NCI-H1105 treated with DMSO at 0.1 percent for 48 hours (cell line): ENCODE measurements around the gene CCR7.

Source experiments
- DNase-seq: peaks from one replicate; lab custom pipeline; 2025; lab: John Stamatoyannopoulos, UW

The CCR7 gene

GRCh38 chr17:40564883-40565768 lies at the start of gene CCR7:
CCR7 (minus strand) TSS chr17:40565472; CDS start chr17:40565409, 63 bp downstream.
- no peak for DNase-seq

- no peak for DNase-seq
Measured at GRCh38 chr17:40614431-40615067, 49.3 kb upstream of the CCR7 start.

- DNase-seq = no peak
Measured at GRCh38 chr17:40613467-40614154, 48.3 kb upstream of the CCR7 start.

DNA sequence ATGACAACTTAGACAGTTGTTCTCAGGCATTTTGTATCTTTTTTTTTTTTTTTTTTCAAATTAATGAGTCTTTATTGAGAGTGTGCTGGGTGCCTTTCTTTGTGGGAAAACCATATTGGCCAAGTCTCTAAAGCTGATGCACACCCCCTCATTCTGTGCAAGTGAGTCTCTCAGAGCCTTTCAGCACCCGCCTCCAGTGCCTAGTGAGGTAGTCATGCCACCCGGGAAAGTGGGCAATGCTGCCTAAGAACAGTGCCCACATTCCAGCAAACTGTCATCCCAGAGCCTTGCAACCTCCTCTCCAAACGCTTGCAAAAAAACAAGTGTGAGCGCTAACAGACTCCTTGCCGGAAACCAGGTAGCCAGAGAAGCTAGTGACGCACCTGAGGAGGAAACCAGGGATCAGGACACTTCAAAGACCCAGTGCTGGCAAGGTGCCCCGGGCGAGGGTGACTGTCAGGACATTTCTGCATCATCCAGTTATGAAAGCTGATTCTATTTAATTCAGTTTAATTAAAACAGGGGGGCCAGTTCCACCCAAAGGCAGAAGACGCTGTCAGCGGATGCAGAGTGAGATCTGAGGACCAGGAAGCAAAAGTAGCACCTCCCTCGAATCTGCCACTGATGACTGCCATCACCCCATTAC lies 47.5 kb upstream of the CCR7 start:
- no peak for DNase-seq

- DNase-seq = no peak
Measured at GRCh38 chr17:40611840-40612474, 46.7 kb upstream of the CCR7 start.

GRCh38 chr17:40610359-40610758 lies 45.1 kb upstream of the CCR7 start:
- no peak for DNase-seq

DNA sequence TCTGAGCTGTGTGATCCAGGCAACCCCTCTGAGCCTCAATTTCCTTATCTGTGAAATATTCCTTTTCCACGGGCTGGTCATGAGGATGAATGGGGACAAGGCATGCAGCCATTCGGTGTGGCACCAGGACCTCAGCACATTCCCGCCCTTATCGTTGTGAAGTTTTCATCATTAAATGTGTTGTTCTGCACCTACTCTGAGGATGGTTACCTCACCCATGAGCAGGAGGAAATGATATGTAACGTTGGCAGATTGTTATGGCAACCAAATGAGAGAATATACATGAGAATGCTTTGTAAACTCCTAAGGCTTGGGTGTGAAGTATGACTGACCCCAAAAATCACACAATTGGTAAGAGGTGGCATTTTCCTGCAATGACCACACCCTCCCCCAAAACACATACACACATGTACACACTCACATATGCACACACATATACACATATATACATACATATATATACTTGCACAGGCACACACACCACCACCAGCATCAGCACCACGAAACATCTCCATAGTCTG lies 42.8 kb upstream of the CCR7 start:
- no peak for DNase-seq

- no peak for DNase-seq
Measured at GRCh38 chr17:40607641-40608040, 42.4 kb upstream of the CCR7 start.

- no peak for DNase-seq
Measured at GRCh38 chr17:40606548-40607353, 41.5 kb upstream of the CCR7 start.

DNA sequence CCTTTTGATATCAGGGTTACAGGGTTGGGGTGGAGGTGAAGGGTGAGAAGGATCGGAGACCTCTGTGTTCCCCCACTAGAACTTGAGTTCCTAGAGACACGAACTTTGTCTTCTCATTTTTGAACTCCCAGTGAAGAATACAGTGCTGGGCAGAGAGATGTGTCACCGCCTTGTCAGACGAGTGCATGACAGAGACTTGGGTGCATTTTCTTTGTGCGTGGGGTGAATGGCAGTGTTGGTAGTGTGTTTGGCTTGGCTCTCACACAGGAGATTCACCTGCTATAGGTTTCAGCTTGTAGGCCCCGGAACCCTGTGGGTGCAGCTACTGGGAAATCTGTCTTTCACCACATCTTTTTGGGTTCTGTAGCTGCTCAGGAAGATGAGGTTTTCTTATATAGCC lies 40.0 kb upstream of the CCR7 start:
- DNase-seq = no peak

- DNase-seq = no peak
Measured at GRCh38 chr17:40604327-40605080, 39.2 kb upstream of the CCR7 start.

DNA sequence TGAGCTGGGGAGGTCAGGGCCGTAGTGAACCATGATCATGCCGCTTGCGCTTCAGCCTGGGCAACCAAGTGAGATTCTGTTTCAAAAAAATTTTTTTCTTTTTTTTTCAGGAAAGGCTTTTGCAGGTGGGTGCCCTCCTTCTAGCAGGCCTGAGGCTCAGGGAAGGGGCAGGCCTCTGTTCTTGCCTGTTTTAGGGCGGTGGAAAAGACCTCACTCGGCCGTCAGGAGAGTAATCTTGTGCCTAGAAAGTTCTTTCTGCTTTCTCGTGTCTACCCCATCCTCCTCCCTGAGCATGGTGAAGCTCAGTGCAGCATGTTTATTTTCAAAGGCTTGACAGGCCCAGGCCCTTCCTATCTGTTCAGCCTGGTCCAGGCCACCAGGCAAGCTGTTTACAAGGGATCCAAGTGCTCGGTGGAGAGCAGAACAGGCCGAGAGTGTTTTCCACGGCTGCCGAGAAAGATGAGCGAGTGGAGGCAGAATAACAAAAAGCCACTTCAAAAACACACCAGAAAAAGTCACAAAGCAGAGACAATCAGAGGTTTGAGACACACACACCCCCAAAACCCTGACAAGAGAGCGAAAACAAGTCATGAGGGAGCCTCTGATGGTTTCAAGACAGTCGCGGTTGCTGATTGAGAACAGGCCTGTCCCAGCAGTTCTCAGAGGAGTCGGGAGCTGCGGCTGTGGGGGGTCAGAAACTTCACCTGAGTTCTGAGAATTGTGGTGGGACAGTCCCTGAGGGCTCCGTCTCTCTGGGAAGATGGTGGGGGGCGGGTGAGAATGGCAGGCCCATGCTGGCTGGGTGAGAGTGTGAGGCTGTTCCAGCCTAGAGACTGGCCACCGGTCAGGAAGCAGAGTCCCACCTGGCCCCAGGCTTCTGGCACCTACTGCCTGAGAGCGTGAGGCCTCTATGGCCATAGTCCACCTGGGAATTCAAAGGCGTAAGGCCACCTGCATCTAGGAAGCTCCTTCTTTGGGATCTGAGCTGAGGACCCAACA lies 37.5 kb upstream of the CCR7 start:
- DNase-seq = no peak

GRCh38 chr17:40600486-40601046 lies 35.3 kb upstream of the CCR7 start:
- no peak for DNase-seq

- no peak for DNase-seq
Measured at GRCh38 chr17:40599468-40599763, 34.1 kb upstream of the CCR7 start.

DNA sequence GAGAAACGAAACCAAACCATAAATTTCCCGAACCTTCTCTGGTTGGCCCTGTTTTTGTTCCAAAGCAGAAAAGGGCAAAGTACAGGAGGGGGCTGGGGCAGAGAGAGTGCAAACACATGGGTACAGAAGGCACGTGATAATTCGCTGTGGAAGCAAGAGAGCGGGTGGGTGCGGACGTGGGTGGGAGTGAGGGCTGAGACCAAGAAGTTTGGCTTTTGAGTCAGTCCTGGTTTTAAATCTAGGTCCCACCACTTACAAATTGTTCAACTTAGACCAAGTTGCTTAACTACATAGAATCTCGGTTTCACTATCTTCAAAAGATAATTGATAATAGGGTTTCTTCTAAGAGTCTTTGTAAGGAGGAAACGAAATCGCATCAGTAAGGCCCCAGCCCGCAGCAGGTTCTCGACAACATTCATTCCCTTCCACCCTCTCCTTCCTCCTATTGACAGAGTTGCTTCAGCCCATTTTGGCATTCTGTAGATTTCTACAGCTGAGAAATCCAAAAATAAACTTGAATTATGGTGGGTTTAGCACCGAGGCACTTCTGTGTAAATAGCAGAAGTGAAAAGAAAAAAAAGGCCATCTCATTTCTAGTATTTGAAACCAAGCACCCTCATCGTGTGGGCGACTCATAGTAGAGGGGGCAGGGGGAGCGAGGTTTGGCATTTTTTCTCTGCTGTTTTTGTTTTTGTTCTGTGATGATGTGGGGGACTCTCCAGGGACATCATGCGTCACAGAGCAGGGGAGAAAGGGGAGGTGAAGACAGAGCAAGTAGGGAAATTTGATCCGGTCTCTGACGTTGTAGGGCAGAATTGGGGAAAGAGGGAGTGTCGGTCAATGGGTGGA lies 33.6 kb upstream of the CCR7 start:
- DNase-seq = no peak

DNA sequence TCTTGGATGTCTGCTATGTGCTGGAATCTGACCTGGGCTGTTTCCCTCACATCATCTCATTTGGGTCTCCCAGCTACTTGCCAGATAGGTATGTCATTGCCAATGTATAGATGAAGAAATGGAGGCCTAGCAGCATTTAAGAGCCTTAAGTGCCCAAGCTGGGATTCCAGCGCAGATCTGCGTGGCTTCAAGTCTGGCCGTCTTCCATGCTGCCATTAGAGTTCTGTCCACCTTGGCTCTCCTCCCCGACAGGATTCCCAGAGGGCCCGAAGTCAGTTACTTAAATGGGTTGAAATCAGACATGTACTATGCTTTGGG lies 33.0 kb upstream of the CCR7 start:
- DNase-seq = no peak

- DNase-seq = no peak
Measured at GRCh38 chr17:40597556-40598300, 32.5 kb upstream of the CCR7 start.
